ENCODE data around the gene CXCL13.

DNA sequence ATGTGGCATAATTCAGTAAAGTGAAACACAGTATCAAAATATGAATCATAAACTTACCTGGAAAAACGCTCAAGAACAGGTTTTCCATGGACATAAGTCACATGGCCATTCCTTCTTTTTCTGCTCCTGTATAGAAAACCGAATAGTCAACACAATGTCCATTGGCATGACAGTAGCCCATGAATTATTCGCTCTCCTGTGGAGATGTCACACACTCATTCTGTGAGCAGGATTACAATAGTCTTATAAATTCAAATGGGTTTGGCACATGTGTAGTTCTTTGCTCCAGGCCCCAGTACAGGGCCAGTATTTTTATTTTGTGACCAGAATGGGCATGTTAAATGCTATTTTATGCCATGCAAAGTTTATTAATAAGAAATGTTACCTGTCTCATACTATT, 15.1 kb upstream of the CXCL13 start:
- TF ChIP-seq EP300 (IDR thresholded peaks at IDR 0.05; ENCODE audit: borderline replicate concordance in 1 of 2, low read depth in 2 of 2, low read length in 2 of 2) (no peak), POLR2AphosphoS5 (IDR thresholded peaks at IDR 0.05; ENCODE audit: low read depth, low read length) (no peak), SUZ12 (IDR thresholded peaks at IDR 0.05; ENCODE audit: low read length) (no peak), SIN3A (conservative IDR thresholded peaks at IDR 0.05 in 1 of 2, IDR thresholded peaks at IDR 0.05 in 1 of 2; ENCODE audit: low read depth in 1 of 2, low read length in 2 of 2) (no peak), SIX5 (IDR thresholded peaks at IDR 0.05; ENCODE audit: low read depth, low read length) (no peak)
- TF ChIP-seq, protein P1, sequence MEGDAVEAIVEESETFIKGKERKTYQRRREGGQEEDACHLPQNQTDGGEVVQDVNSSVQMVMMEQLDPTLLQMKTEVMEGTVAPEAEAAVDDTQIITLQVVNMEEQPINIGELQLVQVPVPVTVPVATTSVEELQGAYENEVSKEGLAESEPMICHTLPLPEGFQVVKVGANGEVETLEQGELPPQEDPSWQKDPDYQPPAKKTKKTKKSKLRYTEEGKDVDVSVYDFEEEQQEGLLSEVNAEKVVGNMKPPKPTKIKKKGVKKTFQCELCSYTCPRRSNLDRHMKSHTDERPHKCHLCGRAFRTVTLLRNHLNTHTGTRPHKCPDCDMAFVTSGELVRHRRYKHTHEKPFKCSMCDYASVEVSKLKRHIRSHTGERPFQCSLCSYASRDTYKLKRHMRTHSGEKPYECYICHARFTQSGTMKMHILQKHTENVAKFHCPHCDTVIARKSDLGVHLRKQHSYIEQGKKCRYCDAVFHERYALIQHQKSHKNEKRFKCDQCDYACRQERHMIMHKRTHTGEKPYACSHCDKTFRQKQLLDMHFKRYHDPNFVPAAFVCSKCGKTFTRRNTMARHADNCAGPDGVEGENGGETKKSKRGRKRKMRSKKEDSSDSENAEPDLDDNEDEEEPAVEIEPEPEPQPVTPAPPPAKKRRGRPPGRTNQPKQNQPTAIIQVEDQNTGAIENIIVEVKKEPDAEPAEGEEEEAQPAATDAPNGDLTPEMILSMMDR (IDR thresholded peaks at IDR 0.05; ENCODE audit: control extremely low read depth in 1 of 3, insufficient read depth in 1 of 3, low read depth in 1 of 3, low read length in 3 of 3), result no peak
- TF ChIP-seq, protein P2, sequence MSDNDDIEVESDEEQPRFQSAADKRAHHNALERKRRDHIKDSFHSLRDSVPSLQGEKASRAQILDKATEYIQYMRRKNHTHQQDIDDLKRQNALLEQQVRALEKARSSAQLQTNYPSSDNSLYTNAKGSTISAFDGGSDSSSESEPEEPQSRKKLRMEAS (IDR thresholded peaks at IDR 0.05), result no peak

All from H1 (cell line).